SK-N-SH (cell line): ENCODE data around the gene TRAPPC12. TPM values are rescaled to one million over a fixed set of nuclear protein-coding genes. Genes with fewer than 3 reads are reported as not detected.

Source experiments
- CTCF ChIA-PET: fragments of 300-600, 350-600 bp; formaldehyde crosslinking; extraction: SDS; loops from one replicate; lab custom pipeline; 2021; lab: Yijun Ruan, JAX
- POLR2A ChIA-PET: fragments of 350-600 bp; sonication (Branson Sonifier 250); formaldehyde crosslinking; extraction: SDS; loops from one replicate; lab custom pipeline; 2020; ENCODE audit warnings: antibody characterized with exemption, inconsistent platforms; lab: Yijun Ruan, JAX
- DNase-seq: peaks from one replicate; pipeline ENCODE4 v3.0.0; 2012
- H2AFZ ChIP-seq: fragments of 200-600 bp; sonication (generic); 2 replicates; pipeline ENCODE4 v1.8.1; 2016; ENCODE audit warnings: antibody characterized with exemption, mild to moderate bottlenecking, low read depth
- H3F3A ChIP-seq: fragments of 200-600 bp; sonication (generic); replicated peaks from 2 replicates; pipeline ENCODE3; 2016; ENCODE audit warnings: antibody characterized with exemption, mild to moderate bottlenecking; ENCODE audit not compliant: insufficient read depth
- H3K27ac ChIP-seq, 2 experiments: fragments of 200-500 bp in 1 of 2; fragments of 200-600 bp in 1 of 2; sonication (Bioruptor generic) in 1 of 2; sonication (generic), shearing (Covaris generic) in 1 of 2; 2 replicates each; pipeline versions ENCODE4 v1.5.1 to v1.6.1; 2014 to 2016; ENCODE audit warnings: low read depth in 2 of 2, inconsistent platforms in 1 of 2, low read length in 1 of 2, mild to moderate bottlenecking in 1 of 2, mixed read lengths in 1 of 2
- H3K27me3 ChIP-seq: fragments of 200-600 bp; sonication (generic), shearing (Covaris generic); 2 replicates; pipeline ENCODE4 v1.6.1; 2016; ENCODE audit warnings: mixed run types; ENCODE audit not compliant: insufficient read depth
- H3K36me3 ChIP-seq, 2 experiments: fragments of 200-500 bp in 1 of 2; fragments of 200-600 bp in 1 of 2; sonication (Bioruptor generic) in 1 of 2; sonication (generic) in 1 of 2; replicated peaks in 1 of 2; 2 replicates each; pipeline versions ENCODE3 to v1.5.1; 2014 to 2016; ENCODE audit warnings: low read length in 1 of 2, mild to moderate bottlenecking in 1 of 2; ENCODE audit not compliant: insufficient read depth in 2 of 2, control insufficient read depth in 1 of 2
- H3K4me1 ChIP-seq, 2 experiments: fragments of 200-500 bp in 1 of 2; fragments of 200-600 bp in 1 of 2; sonication (Bioruptor generic) in 1 of 2; sonication (generic), shearing (Covaris generic) in 1 of 2; 2 replicates each; pipeline versions ENCODE4 v1.5.1 to v1.6.1; 2014 to 2016; ENCODE audit warnings: low read depth in 1 of 2, low read length in 1 of 2, mixed run types in 1 of 2; ENCODE audit not compliant: insufficient read depth in 2 of 2, control insufficient read depth in 1 of 2
- H3K4me2 ChIP-seq: fragments of 200-600 bp; sonication (generic), shearing (Covaris generic); 2 replicates; pipeline ENCODE4 v1.6.1; 2017; ENCODE audit warnings: mixed run types
- H3K4me3 ChIP-seq, 2 experiments: fragments of 200-500 bp in 1 of 2; fragments of 200-600 bp in 1 of 2; sonication (Bioruptor generic) in 1 of 2; sonication (generic), shearing (Covaris generic) in 1 of 2; 2 replicates each; pipeline versions ENCODE4 v1.5.1 to v1.8.1; 2014 to 2016; ENCODE audit warnings: low read depth in 2 of 2, inconsistent platforms in 1 of 2, low read length in 1 of 2, mild to moderate bottlenecking in 1 of 2, mixed read lengths in 1 of 2, moderate library complexity in 1 of 2
- H3K79me2 ChIP-seq: fragments of 200-600 bp; sonication (generic); 2 replicates; pipeline ENCODE4 v1.8.1; 2017; ENCODE audit warnings: mild to moderate bottlenecking; ENCODE audit not compliant: insufficient read depth
- H3K9ac ChIP-seq: fragments of 200-600 bp; sonication (generic); 2 replicates; pipeline ENCODE4 v1.6.1; 2017; ENCODE audit warnings: mixed run types
- H3K9me2 ChIP-seq: fragments of 200-600 bp; sonication (generic); 2 replicates; pipeline ENCODE4 v1.6.1; 2017; ENCODE audit warnings: mixed run types
- H3K9me3 ChIP-seq: fragments of 200-600 bp; sonication (generic); 2 replicates; pipeline ENCODE4 v1.6.1; 2017; ENCODE audit warnings: mixed run types, mild to moderate bottlenecking, moderate library complexity
- H4K20me1 ChIP-seq: fragments of 200-600 bp; sonication (generic); 2 replicates; pipeline ENCODE4 v1.6.1; 2017; ENCODE audit warnings: mild to moderate bottlenecking, mixed run types; ENCODE audit not compliant: insufficient read depth
- CHD2 ChIP-seq: fragments of 150-350 bp; IDR thresholded peaks from 2 replicates; pipeline ENCODE4 v1.6.1; 2018; ENCODE audit warnings: low read length; ENCODE audit not compliant: partially characterized antibody
- ELF1 ChIP-seq: IDR thresholded peaks from 2 replicates; pipeline ENCODE4 v1.4.0; 2012
- FOSL2 ChIP-seq: IDR thresholded peaks from 2 replicates; pipeline ENCODE4 v1.4.0; 2012; ENCODE audit warnings: low read depth, mild to moderate bottlenecking, moderate library complexity, borderline replicate concordance
- GATA2 ChIP-seq: sonication (generic); formaldehyde crosslinking; IDR thresholded peaks from 2 replicates; pipeline ENCODE4 v1.5.0; 2020; ENCODE audit warnings: mild to moderate bottlenecking, missing genetic modification reagents
- MEF2A ChIP-seq: IDR thresholded peaks from 2 replicates; pipeline ENCODE4 v1.4.0; 2012; ENCODE audit warnings: low read depth, borderline replicate concordance
- NRF1 ChIP-seq: IDR thresholded peaks from 2 replicates; pipeline ENCODE4 v1.6.1; 2012; ENCODE audit warnings: low read depth, mild to moderate bottlenecking, low read length
- POLR2AphosphoS5 ChIP-seq: IDR thresholded peaks from 2 replicates; pipeline ENCODE4 v1.6.1; 2012; ENCODE audit warnings: low read depth, low read length
- RAD21 ChIP-seq: IDR thresholded peaks from 2 replicates; pipeline ENCODE4 v1.6.1; 2012; ENCODE audit warnings: mild to moderate bottlenecking, low read length
- SIN3A ChIP-seq: IDR thresholded peaks from 2 replicates; pipeline ENCODE4 v1.6.1; 2012; ENCODE audit warnings: low read depth, mild to moderate bottlenecking, low read length, moderate library complexity, borderline replicate concordance
- TAF1 ChIP-seq: IDR thresholded peaks from 2 replicates; pipeline ENCODE4 v1.6.1; 2012; ENCODE audit warnings: low read depth, mild to moderate bottlenecking, low read length, moderate library complexity, borderline replicate concordance
- YY1 ChIP-seq: IDR thresholded peaks from 2 replicates; pipeline ENCODE4 v1.4.0; 2012; ENCODE audit warnings: low read depth, mild to moderate bottlenecking
- WGBS: methylation state at CpG from one replicate; pipeline ENCODE4 v1.1.6; 2017; ENCODE audit warnings: low lambda C conversion rate; 5-methylcytosine and 5-hydroxymethylcytosine counted together
- polyA plus RNA-seq, 3 experiments: library from polyadenylated mRNA; depleted of rRNA; stranded (reverse); fragments of >200 nt; gene quantifications; 2 replicates each; pipeline ENCODE4 v1.2.3, GENCODE V29; 2012
- TF ChIP-seq, protein P1 (sequence below): fragments of 200-600 bp; sonication (generic); IDR thresholded peaks from 2 replicates; pipeline ENCODE4 v1.6.1; 2017; ENCODE audit warnings: antibody characterized with exemption, mild to moderate bottlenecking, moderate library complexity
- TF ChIP-seq, protein P2 (sequence below): IDR thresholded peaks from 2 replicates; pipeline ENCODE4 v1.6.1; 2012; ENCODE audit warnings: mild to moderate bottlenecking, low read depth, low read length, moderate library complexity

The TRAPPC12 gene
- polyA plus RNA-seq, 1 of the 3 experiments (the other 2 are of a cell fraction): 83.3 TPM

DNA sequence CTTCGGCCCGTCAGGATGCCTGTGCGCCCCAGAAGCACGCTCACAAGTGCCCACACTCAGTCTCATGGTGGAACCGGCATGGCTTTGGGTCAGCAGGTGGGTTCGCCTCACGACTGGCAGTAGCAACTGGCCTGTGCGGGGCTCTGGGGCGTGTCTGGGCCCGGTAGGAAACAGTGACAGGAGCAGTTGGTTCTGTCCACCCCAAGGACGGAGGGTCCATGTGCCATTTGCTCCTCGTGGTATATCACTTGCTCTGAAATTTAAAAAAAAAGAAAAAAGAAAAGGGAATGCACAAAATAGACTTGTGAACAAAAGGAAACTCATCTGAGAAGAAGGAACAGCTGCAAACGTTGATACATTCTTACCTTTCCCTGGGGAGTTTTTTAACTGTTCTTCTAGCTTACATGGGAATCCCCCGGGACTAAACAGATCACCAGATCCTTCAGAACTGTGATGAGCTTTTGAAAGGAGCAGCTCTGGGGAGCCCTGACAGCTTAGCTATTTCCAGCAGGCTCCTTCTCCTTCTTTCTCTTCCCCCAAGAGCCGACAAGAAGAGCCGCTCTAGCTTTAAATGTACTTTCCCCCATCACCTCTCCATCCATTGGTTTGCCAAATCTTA, 42.8 kb downstream of the TRAPPC12 start:
- no peaks in the 10 kb centered on the region for H3K9me3 ChIP-seq
- no peaks in the 10 kb centered on the region for H3K9me2 ChIP-seq
- no peak overlapping the region for H2AFZ ChIP-seq
- peaks cover 0 to 16% of the 10 kb centered on the region in 2 experiments; a peak in 1 of 4 replicates for H3K4me1 ChIP-seq
- TF ChIP-seq FOSL2 (no peak), ELF1 (no peak), NRF1 (no peak), RAD21 (no peak), CHD2 (no peak), YY1 (no peak), SIN3A (no peak), GATA2 (no peak), MEF2A (no peak), POLR2AphosphoS5 (no peak), TAF1 (no peak)
- TF ChIP-seq, protein P1, sequence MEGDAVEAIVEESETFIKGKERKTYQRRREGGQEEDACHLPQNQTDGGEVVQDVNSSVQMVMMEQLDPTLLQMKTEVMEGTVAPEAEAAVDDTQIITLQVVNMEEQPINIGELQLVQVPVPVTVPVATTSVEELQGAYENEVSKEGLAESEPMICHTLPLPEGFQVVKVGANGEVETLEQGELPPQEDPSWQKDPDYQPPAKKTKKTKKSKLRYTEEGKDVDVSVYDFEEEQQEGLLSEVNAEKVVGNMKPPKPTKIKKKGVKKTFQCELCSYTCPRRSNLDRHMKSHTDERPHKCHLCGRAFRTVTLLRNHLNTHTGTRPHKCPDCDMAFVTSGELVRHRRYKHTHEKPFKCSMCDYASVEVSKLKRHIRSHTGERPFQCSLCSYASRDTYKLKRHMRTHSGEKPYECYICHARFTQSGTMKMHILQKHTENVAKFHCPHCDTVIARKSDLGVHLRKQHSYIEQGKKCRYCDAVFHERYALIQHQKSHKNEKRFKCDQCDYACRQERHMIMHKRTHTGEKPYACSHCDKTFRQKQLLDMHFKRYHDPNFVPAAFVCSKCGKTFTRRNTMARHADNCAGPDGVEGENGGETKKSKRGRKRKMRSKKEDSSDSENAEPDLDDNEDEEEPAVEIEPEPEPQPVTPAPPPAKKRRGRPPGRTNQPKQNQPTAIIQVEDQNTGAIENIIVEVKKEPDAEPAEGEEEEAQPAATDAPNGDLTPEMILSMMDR: no peak
- TF ChIP-seq, protein P2, sequence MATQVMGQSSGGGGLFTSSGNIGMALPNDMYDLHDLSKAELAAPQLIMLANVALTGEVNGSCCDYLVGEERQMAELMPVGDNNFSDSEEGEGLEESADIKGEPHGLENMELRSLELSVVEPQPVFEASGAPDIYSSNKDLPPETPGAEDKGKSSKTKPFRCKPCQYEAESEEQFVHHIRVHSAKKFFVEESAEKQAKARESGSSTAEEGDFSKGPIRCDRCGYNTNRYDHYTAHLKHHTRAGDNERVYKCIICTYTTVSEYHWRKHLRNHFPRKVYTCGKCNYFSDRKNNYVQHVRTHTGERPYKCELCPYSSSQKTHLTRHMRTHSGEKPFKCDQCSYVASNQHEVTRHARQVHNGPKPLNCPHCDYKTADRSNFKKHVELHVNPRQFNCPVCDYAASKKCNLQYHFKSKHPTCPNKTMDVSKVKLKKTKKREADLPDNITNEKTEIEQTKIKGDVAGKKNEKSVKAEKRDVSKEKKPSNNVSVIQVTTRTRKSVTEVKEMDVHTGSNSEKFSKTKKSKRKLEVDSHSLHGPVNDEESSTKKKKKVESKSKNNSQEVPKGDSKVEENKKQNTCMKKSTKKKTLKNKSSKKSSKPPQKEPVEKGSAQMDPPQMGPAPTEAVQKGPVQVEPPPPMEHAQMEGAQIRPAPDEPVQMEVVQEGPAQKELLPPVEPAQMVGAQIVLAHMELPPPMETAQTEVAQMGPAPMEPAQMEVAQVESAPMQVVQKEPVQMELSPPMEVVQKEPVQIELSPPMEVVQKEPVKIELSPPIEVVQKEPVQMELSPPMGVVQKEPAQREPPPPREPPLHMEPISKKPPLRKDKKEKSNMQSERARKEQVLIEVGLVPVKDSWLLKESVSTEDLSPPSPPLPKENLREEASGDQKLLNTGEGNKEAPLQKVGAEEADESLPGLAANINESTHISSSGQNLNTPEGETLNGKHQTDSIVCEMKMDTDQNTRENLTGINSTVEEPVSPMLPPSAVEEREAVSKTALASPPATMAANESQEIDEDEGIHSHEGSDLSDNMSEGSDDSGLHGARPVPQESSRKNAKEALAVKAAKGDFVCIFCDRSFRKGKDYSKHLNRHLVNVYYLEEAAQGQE: no peak
- ChIA-PET POLR2A (no interaction called here), CTCF (interaction anchor here (0.7 to 8.9 kb wide), 17 partner anchors 8 to 357 kb away, joined by 3 to 132 read pairs (median 13); no protein-coding TSS in a partner anchor)
- no peak overlapping the region for H3K9ac ChIP-seq
- no peaks in the 10 kb centered on the region; the same call in 1 of the 2 replicates for H4K20me1 ChIP-seq
- peaks cover 30 to 78% of the 10 kb centered on the region in 2 experiments for H3K36me3 ChIP-seq
- DNase-seq: no peak
- H3K4me2 ChIP-seq: no peak overlapping the region
- H3K4me3 ChIP-seq: no peak overlapping the region
- H3F3A ChIP-seq: no peaks in the 10 kb centered on the region
- H3K27ac ChIP-seq: no peak overlapping the region
- 91% methylated on average over 16 of the region's 16 CpGs for WGBS
- H3K27me3 ChIP-seq: no peaks in the 10 kb centered on the region
- H3K79me2 ChIP-seq: peaks cover 7% of the 10 kb centered on the region; the same call in 1 of the 2 replicates
